ENCODE results near the gene NPC2.
"Not testable (repeated sequence)": the region's sequence is repeated elsewhere in the genome, so short reads cannot be mapped to it uniquely, and the experiment has no call there.

Gene NPC2

GRCh38 chr14:74469548-74470518 lies 23.3 kb downstream of the NPC2 start:
- DNase-seq (ENCODE audit: low read depth in 2 of 2): no peak

DNA sequence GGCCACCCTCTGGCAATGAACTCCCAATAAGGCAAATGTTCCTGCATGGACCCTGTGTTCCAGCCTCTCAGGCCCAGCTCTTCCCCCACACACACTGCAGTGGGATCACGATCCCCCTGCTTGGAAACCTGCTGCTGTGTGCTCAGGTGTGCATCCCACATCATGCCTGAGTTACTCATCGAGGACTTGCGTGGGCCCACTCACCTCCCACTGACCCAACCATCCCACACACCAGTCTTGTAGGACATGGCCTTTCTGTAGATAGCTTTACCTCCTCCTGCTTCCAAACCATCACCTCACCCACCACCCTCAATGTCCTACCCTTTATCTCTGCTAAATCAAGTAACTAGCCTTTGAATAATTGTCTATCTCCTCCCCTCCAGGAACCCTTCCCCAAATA lies 24.6 kb downstream of the NPC2 start:
- DNase-seq (ENCODE audit: low read depth in 2 of 2): no peak

DNA sequence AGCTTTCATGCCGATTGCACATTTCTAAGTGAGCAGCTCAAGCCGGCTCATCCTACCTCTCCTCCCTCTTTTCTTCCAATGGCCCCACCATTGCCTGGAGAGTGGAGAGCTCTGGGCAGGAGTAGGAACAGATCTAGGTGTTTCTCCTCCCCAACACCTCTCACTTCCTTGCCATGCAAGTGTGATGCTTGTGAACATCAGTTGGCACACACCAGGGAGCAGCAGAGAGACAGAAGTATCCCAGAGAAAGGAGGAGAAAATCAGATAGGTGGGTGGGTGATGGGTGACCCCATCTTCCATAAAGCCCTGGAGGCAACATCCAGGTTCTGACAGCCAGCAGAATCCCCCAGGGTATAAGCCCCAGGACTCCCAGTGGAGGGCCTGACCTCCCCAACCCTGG lies 27.8 kb downstream of the NPC2 start:
- no peak for DNase-seq (ENCODE audit: low read depth in 2 of 2)

DNA sequence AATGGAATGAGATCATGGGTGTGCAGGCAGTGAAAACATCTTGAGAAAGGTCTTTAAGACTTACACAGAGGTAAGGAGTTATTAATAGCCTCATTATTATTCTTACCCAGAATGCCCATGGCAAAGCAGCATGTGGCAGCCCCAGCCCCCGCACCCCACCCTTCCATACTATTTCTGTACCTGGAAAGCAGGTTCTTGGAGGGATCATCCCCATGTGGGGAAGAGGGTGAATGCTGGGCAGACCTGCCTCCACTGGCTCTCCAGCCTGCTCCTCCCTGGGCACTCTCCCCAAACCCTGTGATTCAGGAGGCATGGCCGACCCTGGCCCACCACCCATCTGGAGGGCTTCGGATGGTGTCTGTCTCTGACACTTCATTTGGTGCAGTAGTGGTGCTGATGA lies 28.3 kb downstream of the NPC2 start:
- DNase-seq (ENCODE audit: low read depth in 2 of 2): no peak

DNA sequence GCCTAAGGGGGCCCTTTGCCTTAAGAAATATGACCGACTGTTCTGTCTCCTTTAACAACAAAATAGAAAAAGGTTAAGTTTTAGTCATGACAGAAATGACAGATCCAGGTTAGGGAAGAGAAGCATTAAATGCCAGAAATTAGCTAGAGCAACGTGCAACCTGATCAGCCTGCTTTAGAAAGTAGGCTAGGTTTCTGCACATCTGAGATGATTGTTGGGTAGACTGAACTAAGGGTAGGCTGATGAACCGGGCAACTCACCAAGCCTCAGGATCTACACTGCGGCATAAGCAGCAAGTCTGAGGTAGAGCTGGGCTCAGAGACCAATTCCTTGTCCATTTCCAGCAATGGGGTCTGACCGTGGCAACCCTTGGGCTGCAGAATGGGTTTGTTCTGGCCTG lies 29.4 kb downstream of the NPC2 start:
- no peak for DNase-seq (ENCODE audit: low read depth in 2 of 2)

DNA sequence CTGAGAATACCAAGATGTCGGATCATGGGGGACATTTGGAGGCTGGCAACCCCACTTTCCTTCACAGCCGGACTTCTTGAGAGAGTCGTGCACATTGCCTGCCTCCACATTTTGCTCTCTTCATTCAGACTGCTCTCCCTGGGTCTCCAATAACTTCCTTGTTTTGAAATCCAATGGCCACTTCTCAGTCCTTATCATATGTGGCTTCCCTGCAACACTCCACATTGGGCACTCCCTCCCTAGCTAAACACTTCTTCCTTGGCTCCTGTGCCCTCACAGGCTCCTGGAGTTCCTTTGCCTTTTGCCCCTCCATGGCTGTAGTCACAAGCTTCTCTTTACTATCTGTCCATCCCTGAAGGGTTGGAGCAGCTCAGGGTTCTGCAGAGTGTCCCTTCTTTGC lies 30.1 kb downstream of the NPC2 start:
- no peak for DNase-seq (ENCODE audit: low read depth in 2 of 2)

- DNase-seq (ENCODE audit: low read depth in 2 of 2): no peak
Observed at GRCh38 chr14:74459976-74460375, 33.1 kb downstream of the NPC2 start.

DNA sequence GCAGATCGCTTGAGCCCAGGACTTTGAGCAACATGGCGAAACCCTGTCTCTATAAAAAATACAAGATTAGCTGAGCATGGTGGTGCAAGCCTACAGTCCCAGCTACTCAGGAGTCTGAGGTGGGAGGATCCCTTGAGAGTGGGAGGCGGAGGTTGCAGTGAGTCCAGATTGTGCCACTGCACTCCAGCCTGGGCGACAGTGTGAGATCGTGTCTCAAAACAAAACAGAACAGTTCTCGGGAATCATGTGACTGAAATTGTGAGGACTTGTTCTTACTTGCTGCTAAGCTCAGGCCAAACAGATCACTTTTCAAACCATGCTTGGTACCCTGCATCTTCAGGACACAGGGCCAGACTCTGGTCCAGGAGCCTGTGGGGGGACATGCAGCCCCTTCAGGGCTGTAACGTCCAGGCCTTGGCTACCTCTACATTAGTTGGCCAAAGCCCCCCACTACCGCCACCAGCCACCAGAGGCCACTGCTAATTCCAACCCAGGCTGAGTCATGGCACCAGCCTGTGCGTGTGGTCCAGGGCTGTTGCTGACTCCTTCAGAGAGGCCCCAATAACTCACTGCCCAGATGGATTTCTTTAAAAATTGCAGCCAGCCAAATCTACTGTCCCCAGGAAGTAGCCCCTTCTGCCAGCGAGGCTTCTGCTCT lies 33.7 kb downstream of the NPC2 start:
- DNase-seq (ENCODE audit: low read depth in 2 of 2): peak in 1 of 2 donors; percentile 7

- no peak for DNase-seq (ENCODE audit: low read depth in 2 of 2)
Observed at GRCh38 chr14:74457565-74457895, 35.6 kb downstream of the NPC2 start.

GRCh38 chr14:74456684-74457564 lies 36.2 kb downstream of the NPC2 start:
- no peak for DNase-seq (ENCODE audit: low read depth in 2 of 2)

DNA sequence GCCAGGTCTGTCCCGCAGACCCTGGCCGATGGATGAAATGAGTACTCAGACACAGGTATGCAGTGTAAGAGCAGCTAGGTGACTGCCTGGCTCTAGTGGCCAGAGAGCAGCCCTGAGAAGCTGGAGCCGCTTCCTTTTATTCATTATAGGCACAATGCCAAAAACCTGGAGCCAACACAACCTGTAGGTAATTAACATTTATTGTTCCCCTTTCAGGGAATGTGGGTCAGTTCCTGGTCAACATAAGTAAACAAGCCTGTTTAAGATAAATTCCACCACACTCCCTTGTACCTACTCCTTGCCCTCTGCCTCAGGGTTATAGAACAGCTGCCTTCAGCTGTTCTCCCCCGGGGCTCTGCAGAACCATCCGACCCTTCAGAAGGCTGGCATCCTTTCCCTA lies 38.7 kb downstream of the NPC2 start:
- DNase-seq (ENCODE audit: low read depth in 2 of 2): not testable (repeated sequence)

GRCh38 chr14:74444866-74445265 lies 48.2 kb downstream of the NPC2 start:
- no peak for DNase-seq (ENCODE audit: low read depth in 2 of 2)

DNA sequence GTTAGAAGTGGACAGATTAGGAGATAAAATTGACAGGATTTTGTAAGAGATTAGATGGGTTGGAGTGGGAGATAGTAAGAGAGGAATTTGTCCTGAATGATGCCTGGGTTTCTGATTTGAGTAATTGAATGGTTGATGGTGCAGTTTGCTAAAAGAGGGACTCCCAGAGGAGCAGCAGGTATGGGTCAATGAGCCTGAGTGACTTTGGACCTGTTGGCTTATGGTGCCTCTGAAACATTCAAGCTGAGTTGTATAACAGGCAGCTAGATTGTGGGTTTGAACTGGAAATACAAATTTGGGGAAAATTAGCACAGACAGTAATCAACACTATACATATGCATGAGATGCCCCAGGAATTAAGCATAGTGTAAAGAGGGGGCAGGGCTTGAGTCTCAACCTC lies 50.3 kb downstream of the NPC2 start:
- DNase-seq (ENCODE audit: low read depth in 2 of 2): no peak

DNA sequence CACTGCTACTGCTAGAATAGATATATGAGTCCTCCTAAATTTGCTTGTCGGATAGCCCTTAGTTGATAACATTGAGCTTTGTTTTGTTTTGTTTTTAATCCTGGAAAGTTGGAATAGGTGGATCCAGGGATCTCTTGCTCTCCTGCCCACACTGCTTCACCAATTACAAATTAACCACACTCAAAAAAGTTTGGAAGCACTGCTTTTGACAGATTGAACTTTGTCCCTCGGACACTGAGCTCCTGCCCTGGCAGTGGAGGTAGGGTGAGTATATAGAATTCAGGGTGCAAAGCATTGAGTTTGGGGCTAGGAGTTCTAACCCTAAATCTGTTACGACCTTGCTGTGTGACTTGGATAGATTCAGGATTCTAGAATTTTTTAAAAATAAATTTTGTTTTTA lies 52.0 kb downstream of the NPC2 start:
- no peak for DNase-seq (ENCODE audit: low read depth in 2 of 2)

GRCh38 chr14:74438351-74438915 lies 54.7 kb downstream of the NPC2 start:
- no peak for DNase-seq (ENCODE audit: low read depth in 2 of 2)

- no peak for DNase-seq (ENCODE audit: low read depth in 2 of 2)
Observed at GRCh38 chr14:74437496-74438053, 55.5 kb downstream of the NPC2 start.

- no peak for DNase-seq (ENCODE audit: low read depth in 2 of 2)
Observed at GRCh38 chr14:74434294-74434693, 58.8 kb downstream of the NPC2 start.

DNA sequence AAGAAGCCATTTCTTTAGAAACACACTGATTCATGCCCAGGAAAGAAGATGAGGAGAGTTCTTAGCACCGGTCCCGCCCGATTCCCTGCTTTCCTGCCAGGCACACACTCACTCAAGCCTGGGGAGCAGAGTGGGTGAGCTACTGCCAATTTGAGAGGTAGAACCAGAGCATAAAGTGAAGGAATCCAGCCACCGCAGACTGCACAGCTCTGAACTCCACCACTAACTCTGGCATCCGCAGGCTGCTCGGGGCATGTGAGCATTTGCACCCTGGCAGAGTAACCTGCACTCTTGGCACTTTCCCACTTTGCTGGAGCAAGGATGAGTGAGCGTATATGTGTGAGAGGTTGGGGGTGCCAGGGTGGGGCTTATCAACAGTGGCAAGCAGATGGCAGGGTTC lies 63.1 kb downstream of the NPC2 start:
- DNase-seq (ENCODE audit: low read depth in 2 of 2): no peak
